HepG2 (cell line): ENCODE measurements around the gene C4orf54. TPM values are rescaled to one million over a fixed set of nuclear protein-coding genes. Genes with fewer than 3 reads are reported as not detected.

ENCODE experiments used
- ATAC-seq: fragments of 200-7000 bp; cut with Tn5 transposase; 3 replicates; pipeline ENCODE4 v1.9.1; 2020; ENCODE audit warnings: mild to moderate bottlenecking, moderate library complexity
- BruUV-seq: library from RNA; stranded (reverse); fragments of 400-500 nt; replicated peaks from 2 replicates; lab custom pipeline; 2021; lab: Mats Ljungman, UMichigan
- CTCF ChIA-PET: fragments of 300-600 bp; formaldehyde crosslinking; extraction: SDS; loops from one replicate; lab custom pipeline; 2021; ENCODE audit warnings: low total read pairs, inconsistent platforms, low intra/inter-chr PET ratio; lab: Yijun Ruan, JAX
- POLR2A ChIA-PET: fragments of 350-600 bp; sonication (Branson Sonifier 250); formaldehyde crosslinking; loops from one replicate; lab custom pipeline; 2020; ENCODE audit warnings: antibody characterized with exemption, inconsistent platforms; lab: Yijun Ruan, JAX
- DNase-seq: peaks from one replicate; pipeline ENCODE4 v3.0.0-alpha.2; 2015; ENCODE audit warnings: low spot score
- FAIRE-seq: peaks from 3 replicates; lab custom pipeline; 2011; peaks lifted over from hg19 to GRCh38; lab: Jason Lieb, UNC
- H2AFZ ChIP-seq: one replicate; pipeline ENCODE4 v1.6.1; 2011; ENCODE audit warnings: low read length, inconsistent platforms
- H3K27ac ChIP-seq: fragments of 300-600 bp; 3 replicates; pipeline ENCODE4 v1.8.0; 2011; ENCODE audit warnings: mixed run types, mild to moderate bottlenecking, mixed read lengths, low read length, inconsistent platforms; ENCODE audit not compliant: insufficient read depth; ENCODE audit errors: extremely low read length
- H3K27me3 ChIP-seq, 2 experiments: fragments of 200-600 bp in 1 of 2; 2 replicates in 1 of 2; 3 replicates in 1 of 2; pipeline versions ENCODE4 v1.6.0 to v1.8.0; 2011; ENCODE audit warnings: low read length in 2 of 2, mild to moderate bottlenecking in 2 of 2, moderate library complexity in 2 of 2, inconsistent platforms in 1 of 2; ENCODE audit not compliant: insufficient read depth in 2 of 2, control insufficient read depth in 1 of 2
- H3K36me3 ChIP-seq, 2 experiments: fragments of 200-600 bp in 1 of 2; replicated peaks in 1 of 2; 2 replicates in 1 of 2; 3 replicates in 1 of 2; pipeline versions ENCODE4 v1.5.1 to v1.8.0; 2011; ENCODE audit warnings: low read length in 2 of 2, inconsistent platforms in 1 of 2; ENCODE audit not compliant: insufficient read depth in 2 of 2, control insufficient read depth in 1 of 2
- H3K4me1 ChIP-seq: 2 replicates; pipeline ENCODE4 v1.5.1; 2012; ENCODE audit warnings: low read length, inconsistent platforms; ENCODE audit not compliant: insufficient read depth
- H3K4me2 ChIP-seq: 2 replicates; pipeline ENCODE4 v1.6.0; 2011; ENCODE audit warnings: low read depth, low read length, inconsistent platforms
- H3K4me3 ChIP-seq, 3 experiments: fragments of 200-600 bp in 1 of 3; sonication (generic), shearing (Covaris generic) in 1 of 3; replicated peaks in 1 of 3; 2 replicates each; pipeline ENCODE4 v1.5.1; 2011 to 2016; ENCODE audit warnings: low read length in 3 of 3, inconsistent platforms in 2 of 3, low read depth in 2 of 3, mild to moderate bottlenecking in 2 of 3, control low read depth in 1 of 3, mixed read lengths in 1 of 3; ENCODE audit not compliant: insufficient read depth in 1 of 3
- H3K79me2 ChIP-seq: one replicate; pipeline ENCODE4 v1.6.1; 2011; ENCODE audit warnings: low read length, inconsistent platforms; ENCODE audit not compliant: insufficient read depth
- H3K9ac ChIP-seq: 2 replicates; pipeline ENCODE4 v1.6.0; 2011; ENCODE audit warnings: mild to moderate bottlenecking, low read depth, low read length, inconsistent platforms; ENCODE audit not compliant: insufficient read depth
- H3K9me3 ChIP-seq: 2 replicates; pipeline ENCODE4 v1.5.1; 2012; ENCODE audit warnings: mild to moderate bottlenecking, low read length
- H4K20me1 ChIP-seq: 2 replicates; pipeline ENCODE4 v1.6.0; 2011; ENCODE audit warnings: inconsistent platforms, mild to moderate bottlenecking, low read length, moderate library complexity; ENCODE audit not compliant: insufficient read depth
- AGO1 ChIP-seq: fragments of 200-400 bp; formaldehyde crosslinking; IDR thresholded peaks from 2 replicates; pipeline ENCODE4 v1.6.1; 2017; ENCODE audit warnings: mild to moderate bottlenecking, low read depth, low read length, moderate library complexity; ENCODE audit not compliant: poor library complexity, severe bottlenecking
- BRCA1 ChIP-seq: sonication (generic); formaldehyde crosslinking; IDR thresholded peaks from 2 replicates; pipeline ENCODE4 v1.4.0; 2020; ENCODE audit warnings: missing genetic modification reagents
- DMAP1 ChIP-seq: IDR thresholded peaks from 2 replicates; pipeline ENCODE4 v1.6.1; 2016
- HMG20A ChIP-seq: IDR thresholded peaks from 2 replicates; pipeline ENCODE4 v1.6.1; 2016; ENCODE audit warnings: borderline replicate concordance
- PHF20 ChIP-seq: sonication (generic); formaldehyde crosslinking; IDR thresholded peaks from 2 replicates; pipeline ENCODE4 v1.5.0; 2020; ENCODE audit warnings: mild to moderate bottlenecking, missing genetic modification reagents
- PRMT3 ChIP-seq: sonication (generic); formaldehyde crosslinking; IDR thresholded peaks from 2 replicates; pipeline ENCODE4 v1.8.1; 2022; ENCODE audit warnings: low read depth, mild to moderate bottlenecking, moderate library complexity, missing genetic modification reagents, borderline replicate concordance
- RELA ChIP-seq: sonication (generic); formaldehyde crosslinking; IDR thresholded peaks from 2 replicates; pipeline ENCODE4 v1.4.0; 2020; ENCODE audit warnings: missing genetic modification reagents
- SOX5 ChIP-seq: IDR thresholded peaks from 2 replicates; pipeline ENCODE4 v1.6.1; 2016; ENCODE audit warnings: borderline replicate concordance
- SYNCRIP ChIP-seq: fragments of 200-400 bp; formaldehyde crosslinking; IDR thresholded peaks from 2 replicates; pipeline ENCODE4 v1.6.1; 2018; ENCODE audit warnings: mild to moderate bottlenecking, low read depth, low read length; ENCODE audit not compliant: insufficient read depth
- WGBS: methylation state at CpG from one replicate; pipeline ENCODE4 v1.1.6; 2017; ENCODE audit warnings: low lambda C conversion rate; 5-methylcytosine and 5-hydroxymethylcytosine counted together
- in situ Hi-C: cut with HindIII; loops from 2 replicates; pipeline ENCODE4 v1.10.0; 2017; ENCODE audit warnings: low pct_unique_long_range_greater_than_20kb; ENCODE audit not compliant: extremely low pct_ligation_motif_present
- intact Hi-C: fragments of 100-400 bp; cut with micrococcal nuclease; formaldehyde crosslinking; loops from one replicate; pipeline ENCODE4 v1.10.0; 2022; ENCODE audit not compliant: unreplicated experiment
- polyA plus RNA-seq, 8 experiments: library from polyadenylated mRNA; depleted of rRNA in 3 of 8; stranded (reverse) in 7 of 8; unstranded in 1 of 8; fragments of >200 nt; fragmentation: Illumina TruSeq in 4 of 8; extraction: Trizol in 4 of 8; gene quantifications; 2 replicates each; pipeline versions ENCODE4 v1.2.1 to v1.2.3, GENCODE V29; 2011 to 2016; ENCODE audit warnings: low read depth in 4 of 8, missing spikeins in 1 of 8, mixed read lengths in 1 of 8; ENCODE audit not compliant: insufficient read depth in 1 of 8
- total RNA-seq, 5 experiments: library from RNA; depleted of rRNA; stranded (reverse); fragments of >200 nt; fragmentation: Illumina TruSeq; extraction: Trizol; gene quantifications; 2 replicates each; pipeline ENCODE4 v1.2.3, GENCODE V29; 2016; ENCODE audit warnings: low read depth in 1 of 5
- TF ChIP-seq, protein P1 (sequence below): sonication (generic); formaldehyde crosslinking; IDR thresholded peaks from 2 replicates; pipeline ENCODE4 v1.4.0; 2020; ENCODE audit warnings: missing genetic modification reagents
- TF ChIP-seq, protein P2 (sequence below): sonication (generic); formaldehyde crosslinking; conservative IDR thresholded peaks from 2 replicates; pipeline ENCODE4 v1.4.0; 2020; ENCODE audit warnings: missing genetic modification reagents

C4orf54 gene
- total and polyA plus RNA-seq, 2 of the 13 experiments (the other 11 are each of a cell fraction or from before 2014, with no cell fraction given) = not detected

DNA sequence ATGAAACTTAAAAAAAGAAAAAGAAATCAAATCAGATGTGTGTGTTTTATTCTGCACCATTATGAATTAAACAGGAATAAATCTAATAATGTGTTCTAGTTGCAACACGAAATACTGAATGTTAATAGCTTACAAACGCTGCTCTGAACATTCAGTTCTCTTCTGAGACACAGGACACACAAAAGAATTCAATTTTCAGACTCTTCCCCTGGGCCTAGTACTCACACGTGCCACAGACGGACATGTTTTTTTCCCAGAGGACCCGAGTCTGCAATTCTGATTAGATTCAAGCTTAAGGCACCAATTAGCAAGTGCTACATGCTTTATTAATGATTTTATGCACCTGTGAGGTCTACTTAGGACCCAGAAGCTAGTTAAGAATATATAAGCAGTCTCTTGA, 20.5 kb downstream of the C4orf54 start:
- POLR2A ChIA-PET = no interaction called here
- FAIRE-seq (no peak), ATAC-seq (no peak), DNase-seq (no peak)
- H3K27me3 ChIP-seq = no peaks in the 10 kb centered on the region
- H3K4me1 ChIP-seq = no peaks in the 10 kb centered on the region
- no peaks in the 10 kb centered on the region for H3K36me3 ChIP-seq
- H3K79me2 ChIP-seq = no peaks in the 10 kb centered on the region
- in situ Hi-C loops = no loop called here
- H3K9ac ChIP-seq = no peak overlapping the region
- H3K4me3 ChIP-seq = no peak overlapping the region
- TF ChIP-seq BRCA1 (CRISPR knock-in tag) (no peak), HMG20A (CRISPR knock-in tag) (no peak), SOX5 (CRISPR knock-in tag) (no peak), SYNCRIP (no peak), PRMT3 (CRISPR knock-in tag) (no peak), RELA (CRISPR knock-in tag) (no peak), PHF20 (CRISPR knock-in tag) (no peak), AGO1 (no peak), DMAP1 (no peak)
- TF ChIP-seq, protein P1, sequence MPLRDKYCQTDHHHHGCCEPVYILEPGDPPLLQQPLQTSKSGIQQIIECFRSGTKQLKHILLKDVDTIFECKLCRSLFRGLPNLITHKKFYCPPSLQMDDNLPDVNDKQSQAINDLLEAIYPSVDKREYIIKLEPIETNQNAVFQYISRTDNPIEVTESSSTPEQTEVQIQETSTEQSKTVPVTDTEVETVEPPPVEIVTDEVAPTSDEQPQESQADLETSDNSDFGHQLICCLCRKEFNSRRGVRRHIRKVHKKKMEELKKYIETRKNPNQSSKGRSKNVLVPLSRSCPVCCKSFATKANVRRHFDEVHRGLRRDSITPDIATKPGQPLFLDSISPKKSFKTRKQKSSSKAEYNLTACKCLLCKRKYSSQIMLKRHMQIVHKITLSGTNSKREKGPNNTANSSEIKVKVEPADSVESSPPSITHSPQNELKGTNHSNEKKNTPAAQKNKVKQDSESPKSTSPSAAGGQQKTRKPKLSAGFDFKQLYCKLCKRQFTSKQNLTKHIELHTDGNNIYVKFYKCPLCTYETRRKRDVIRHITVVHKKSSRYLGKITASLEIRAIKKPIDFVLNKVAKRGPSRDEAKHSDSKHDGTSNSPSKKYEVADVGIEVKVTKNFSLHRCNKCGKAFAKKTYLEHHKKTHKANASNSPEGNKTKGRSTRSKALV (CRISPR knock-in tag) = no peak
- TF ChIP-seq, protein P2, sequence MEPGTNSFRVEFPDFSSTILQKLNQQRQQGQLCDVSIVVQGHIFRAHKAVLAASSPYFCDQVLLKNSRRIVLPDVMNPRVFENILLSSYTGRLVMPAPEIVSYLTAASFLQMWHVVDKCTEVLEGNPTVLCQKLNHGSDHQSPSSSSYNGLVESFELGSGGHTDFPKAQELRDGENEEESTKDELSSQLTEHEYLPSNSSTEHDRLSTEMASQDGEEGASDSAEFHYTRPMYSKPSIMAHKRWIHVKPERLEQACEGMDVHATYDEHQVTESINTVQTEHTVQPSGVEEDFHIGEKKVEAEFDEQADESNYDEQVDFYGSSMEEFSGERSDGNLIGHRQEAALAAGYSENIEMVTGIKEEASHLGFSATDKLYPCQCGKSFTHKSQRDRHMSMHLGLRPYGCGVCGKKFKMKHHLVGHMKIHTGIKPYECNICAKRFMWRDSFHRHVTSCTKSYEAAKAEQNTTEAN (CRISPR knock-in tag) = no peak
- no peaks in the 10 kb centered on the region for H3K9me3 ChIP-seq
- intact Hi-C loops = no loop called here
- H3K27ac ChIP-seq = no peak overlapping the region
- 2% methylated on average over 5 of the region's 5 CpGs for WGBS
- no peak overlapping the region for H3K4me2 ChIP-seq
- CTCF ChIA-PET = no interaction called here
- no TSS peak for BruUV-seq
- no peaks in the 10 kb centered on the region for H4K20me1 ChIP-seq
- no peak overlapping the region for H2AFZ ChIP-seq
